GM21390 (cell line): Measurements from ENCODE around the gene TTI1.

ENCODE experiments used
- ATAC-seq: cut with Tn5 transposase; IDR thresholded peaks from one replicate; pipeline ENCODE4 v1.9.1; 2021; ENCODE audit not compliant: unreplicated experiment

TTI1 gene

GRCh38 chr20:37989601-37990295 lies 43.5 kb downstream of the TTI1 start:
- no peak for ATAC-seq

DNA sequence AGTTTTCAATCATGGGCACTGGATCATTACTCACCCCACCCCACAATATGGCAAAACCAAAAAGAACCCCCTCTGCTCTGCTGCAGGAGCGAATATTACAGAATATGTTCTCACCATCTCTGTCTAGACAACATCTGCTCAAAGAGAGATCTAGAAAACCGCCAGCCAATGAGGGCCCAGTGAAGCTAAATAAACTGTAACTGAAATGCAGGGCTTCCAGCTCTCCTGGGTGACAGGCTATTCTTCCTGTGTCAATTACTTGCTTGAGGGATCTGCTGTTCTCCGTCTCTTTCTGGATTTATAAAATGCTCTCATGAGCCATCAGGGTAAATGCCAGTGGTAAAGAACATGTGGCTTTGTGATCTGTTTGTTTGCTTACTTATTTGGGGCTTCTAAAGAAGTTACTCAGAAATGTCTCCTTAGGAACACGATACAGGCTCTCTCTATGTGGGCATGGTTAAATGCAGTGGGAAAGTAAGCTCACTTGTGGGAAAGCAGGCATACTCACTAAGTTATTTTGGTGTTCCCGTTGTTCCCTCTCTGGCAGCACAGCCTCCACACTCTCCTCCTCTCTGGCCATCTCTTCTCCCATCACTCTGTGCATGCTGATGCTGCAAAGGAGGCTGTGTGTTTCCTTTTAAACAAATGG lies 44.8 kb downstream of the TTI1 start:
- ATAC-seq: no peak

DNA sequence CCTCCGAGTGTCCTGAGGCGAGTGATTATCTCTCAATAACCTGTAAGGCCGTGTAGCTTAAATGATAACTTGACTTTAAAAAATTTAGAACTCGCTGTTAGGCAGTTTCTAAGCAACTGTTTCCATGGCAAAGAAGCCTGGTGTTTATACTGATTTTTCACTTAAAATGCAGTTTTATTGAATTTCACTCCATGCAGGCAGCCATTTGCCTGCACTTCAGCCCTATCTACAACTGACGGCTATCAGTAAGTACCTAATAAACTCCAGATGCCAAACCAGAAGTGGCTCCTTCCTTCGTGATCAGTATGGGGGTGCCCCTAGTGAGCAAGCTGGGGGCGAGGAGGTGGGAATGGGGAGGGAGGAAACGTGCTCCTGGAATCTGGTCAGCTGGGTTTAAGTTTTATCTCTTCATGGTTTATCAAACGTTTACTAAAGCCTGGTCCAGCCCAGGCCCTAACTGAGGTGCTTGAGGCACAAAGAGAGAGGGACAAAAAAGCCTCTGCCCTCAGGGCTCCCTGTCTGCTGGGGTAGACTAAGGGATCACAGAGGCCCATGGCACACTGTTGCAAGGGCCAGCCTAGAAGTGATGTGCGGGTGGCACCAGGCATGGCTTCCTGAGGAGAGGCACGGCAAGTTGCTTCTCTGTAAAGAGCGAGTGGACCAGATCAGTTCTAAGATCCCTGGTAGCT lies 45.5 kb downstream of the TTI1 start:
- ATAC-seq: no peak

GRCh38 chr20:37986873-37987601 lies 46.2 kb downstream of the TTI1 start:
- ATAC-seq: no peak

DNA sequence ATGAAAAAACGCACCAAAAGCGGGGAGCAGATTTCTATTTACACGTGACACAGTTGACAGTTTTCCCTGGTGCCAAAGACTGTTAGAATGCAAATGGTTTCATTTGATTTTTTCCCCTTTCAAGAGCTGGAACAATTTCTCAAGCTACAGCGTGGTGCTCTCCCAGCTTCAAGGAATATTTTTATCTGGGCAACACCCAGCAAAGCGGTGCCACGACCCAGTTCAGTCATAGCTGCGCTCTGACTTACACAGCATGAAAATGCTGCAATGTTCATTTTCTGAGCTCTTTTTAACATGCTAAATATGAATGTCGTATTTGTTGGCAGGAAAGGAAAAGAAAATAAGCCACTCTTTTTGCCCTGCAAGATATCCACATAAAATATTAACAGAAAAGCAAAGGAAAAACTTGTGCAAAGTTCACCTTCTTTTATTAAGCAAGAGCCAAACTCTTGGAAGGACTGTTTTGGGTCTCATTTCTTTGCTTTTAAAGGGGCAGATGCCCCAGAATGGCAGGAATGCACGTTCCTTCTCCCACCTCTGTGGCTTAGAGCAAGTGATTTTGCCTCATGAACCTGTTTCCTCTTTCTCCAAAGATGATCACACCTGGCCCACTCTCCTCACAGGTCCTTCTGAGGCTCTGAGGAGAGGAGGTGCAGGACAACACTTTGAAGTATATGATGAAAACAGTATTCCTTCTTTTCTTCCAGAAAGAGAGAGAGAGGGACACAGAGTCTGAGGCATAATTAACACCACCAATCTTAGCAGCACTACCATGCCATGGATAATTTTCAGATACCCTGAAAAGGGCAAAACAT lies 47.0 kb downstream of the TTI1 start:
- no peak for ATAC-seq

DNA sequence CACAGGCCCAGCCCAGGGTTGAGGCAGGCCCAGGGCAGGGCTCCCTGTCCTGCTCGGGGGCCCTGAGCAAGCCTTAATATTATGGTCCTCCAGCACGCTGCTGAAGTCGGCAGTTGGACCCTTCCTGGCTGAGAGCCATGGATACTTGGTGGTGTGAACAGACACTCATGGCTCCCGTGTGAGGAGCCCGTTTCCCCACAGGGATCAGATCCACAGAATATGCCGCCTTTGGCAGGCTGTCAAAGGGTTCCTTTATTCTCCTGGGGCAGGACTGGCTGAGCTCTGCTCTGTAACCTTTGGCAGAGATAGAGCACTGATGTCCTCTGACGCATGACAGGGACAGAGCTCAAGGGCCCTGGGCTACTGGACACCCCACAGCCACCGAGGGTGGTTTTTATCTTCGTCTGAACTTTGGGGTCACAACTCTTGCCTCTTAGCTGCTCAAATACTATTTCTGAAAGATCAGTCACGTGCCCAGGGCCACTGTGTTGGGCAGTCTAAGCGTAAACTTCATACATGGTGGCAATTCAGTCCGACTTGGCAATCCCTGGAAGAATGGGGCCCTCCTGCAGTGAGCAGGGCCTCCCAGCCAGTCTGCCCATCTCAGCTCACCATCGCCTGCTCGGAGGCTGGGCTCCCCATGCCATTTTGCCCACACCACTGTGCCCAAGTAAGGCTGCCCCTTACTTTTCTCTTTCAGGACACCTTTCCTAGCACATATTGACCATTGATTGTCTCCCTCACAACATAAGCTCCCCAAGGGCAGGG lies 49.1 kb downstream of the TTI1 start:
- no peak for ATAC-seq

DNA sequence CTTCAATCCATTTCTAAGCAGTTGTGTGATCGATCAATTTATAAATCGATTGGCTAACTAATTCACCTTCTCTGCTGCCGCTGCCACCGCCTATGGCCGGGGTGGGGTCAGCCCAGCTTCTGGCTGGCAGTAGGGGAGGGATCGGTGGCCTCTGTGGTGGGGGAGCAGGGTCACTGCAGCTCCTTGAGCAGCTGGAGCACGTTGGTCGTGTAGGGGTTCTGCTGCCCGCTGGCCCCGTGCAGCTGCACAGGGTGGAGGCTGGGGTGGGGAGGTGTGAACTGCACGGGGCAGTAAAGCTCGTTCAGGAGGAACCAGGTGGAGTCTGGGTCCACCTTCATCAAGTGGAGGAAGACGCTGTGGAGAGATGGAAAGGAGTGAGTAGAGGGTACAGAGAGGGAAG lies 50.0 kb downstream of the TTI1 start:
- ATAC-seq: no peak

- no peak for ATAC-seq
These were observed 51.7 kb downstream of the TTI1 start for GRCh38 chr20:37981568-37981967.

DNA sequence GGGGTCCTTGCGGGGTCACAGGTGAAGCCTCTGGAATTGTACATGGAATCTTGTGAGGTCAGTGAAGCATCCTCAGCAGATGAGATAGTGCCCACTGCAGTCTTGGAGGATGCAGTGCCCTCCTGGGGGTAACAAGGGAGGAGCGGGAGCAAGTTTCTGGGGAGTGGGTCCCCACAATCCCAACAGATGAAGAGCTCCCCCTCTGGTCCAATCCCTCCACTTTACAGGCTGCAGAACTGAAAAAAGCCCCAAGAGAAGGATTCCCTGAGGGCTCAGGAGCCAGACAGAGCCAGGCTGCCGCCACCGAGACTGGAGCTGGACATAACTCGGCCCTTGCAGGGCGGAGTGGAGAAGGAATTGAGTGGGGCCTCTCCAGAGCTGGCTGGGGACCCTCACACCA lies 52.4 kb downstream of the TTI1 start:
- ATAC-seq: no peak

GRCh38 chr20:37980383-37980782 lies 52.9 kb downstream of the TTI1 start:
- ATAC-seq: no peak

DNA sequence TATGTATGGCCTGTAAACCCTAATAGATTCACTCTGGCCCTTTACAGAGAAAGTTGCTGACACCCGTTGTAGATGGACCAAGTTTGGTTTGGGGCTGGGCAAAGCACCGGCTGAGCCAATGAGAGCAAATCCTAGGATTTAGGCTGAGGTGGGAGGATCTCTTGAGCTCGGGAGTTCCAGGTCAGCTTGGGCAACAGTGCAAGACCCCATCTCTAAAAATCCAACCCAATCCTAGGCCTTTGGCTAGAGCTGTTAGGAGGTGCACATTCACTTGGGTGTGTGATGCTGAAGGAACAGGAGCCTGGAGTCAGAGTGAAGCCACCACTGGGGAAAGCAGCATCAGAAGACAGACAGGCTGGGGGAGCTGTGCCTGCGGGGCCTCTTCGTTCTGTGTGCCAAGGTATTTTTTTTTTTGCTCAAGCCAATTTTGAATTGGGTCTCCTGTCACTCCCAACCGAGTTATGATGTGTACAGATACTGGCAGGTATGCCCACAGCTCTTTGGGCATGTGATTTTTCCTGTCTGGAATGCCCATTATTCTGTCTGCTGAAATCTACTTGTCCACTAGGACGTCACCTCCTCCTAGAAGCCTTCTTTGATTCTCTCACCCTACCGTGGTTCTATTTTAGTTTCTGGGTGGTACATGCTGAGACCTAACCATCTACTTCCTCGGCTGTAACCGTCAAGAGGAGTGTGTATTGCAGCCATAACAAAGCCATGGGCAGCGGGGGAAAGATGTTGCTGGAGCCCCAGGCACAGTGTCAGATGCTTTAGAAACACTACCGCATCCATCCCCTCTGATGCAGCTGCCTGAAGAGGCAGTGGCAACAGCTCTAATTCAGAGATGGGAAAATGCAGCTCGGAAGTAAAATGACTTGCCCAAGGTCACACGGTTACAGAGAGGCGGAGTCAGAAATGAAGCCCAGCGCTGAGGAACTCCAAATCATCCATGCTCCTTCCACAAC lies 54.0 kb downstream of the TTI1 start:
- ATAC-seq: no peak

- no peak for ATAC-seq
These were observed 55.5 kb downstream of the TTI1 start for GRCh38 chr20:37977786-37978185.

DNA sequence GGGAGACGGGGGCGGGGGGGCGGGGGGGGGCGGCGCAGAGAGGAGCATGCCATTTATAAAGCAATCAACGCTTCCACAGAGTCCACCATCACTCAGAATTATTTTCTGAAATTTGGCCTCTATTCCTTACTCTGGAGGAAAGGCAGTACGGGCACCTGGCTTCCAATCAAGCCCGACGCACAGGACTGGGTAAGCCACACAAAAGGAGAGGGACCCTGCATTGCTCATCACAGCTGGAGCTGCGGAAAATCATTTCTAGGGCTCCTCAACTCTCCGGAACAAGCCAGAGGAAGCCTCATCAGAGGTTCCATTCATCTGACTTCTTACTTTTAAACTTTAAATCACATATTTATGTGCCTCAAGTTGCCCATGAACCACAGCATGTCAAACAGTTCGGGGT lies 55.9 kb downstream of the TTI1 start:
- ATAC-seq: no peak

GRCh38 chr20:37976887-37977286 lies 56.4 kb downstream of the TTI1 start:
- no peak for ATAC-seq

GRCh38 chr20:37973059-37973910 lies 60.0 kb downstream of the TTI1 start:
- ATAC-seq: no peak

DNA sequence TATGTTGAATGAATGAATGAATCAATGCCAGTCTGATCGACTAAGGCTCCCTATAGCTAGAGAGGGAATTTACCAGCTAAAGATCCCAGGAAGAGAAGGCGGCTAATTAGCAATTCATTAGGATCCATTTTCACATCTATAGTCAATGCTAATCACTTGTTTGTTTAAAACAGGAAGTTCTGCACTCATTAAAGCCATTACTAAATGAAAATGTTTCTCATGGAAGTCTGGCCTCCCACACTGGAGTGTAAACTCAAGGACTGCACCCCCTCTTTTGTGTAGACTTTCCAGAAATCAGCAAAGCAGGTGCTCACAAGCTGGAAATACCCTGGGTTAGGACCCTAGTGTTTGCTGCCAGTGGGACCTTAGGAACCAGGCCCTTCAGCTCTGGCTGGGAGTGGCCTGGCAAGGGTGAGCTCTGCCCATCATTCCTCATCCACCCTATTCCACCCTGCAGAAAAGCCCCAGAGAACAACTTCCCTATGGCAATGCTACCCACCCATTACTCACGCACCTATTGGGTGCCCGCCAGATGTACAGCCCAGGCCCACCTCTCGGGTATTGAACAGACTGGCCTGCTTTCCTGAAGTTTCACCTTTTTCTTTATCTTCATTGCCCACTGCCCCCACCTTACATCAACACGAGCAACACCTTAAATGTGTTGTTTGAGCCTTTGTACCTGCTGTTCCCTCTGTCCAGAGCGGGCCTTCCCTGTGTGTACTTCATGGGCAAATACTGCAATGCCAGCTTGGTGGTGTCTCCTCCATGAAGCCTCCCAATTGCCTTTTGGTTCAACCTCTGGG lies 60.8 kb downstream of the TTI1 start:
- ATAC-seq: no peak

GRCh38 chr20:37971561-37972127 lies 61.6 kb downstream of the TTI1 start:
- ATAC-seq: no peak
